DND-41 (cell line): ENCODE measurements around the gene OTUD5.
"Not testable (repeated sequence)": the region's sequence is repeated elsewhere in the genome, so short reads cannot be mapped to it uniquely, and the experiment has no call there.

Experiments used
- ATAC-seq: fragments of 200-7000 bp; cut with Tn5 transposase; 3 replicates; pipeline ENCODE4 v1.9.1; 2021; ENCODE audit warnings: low read depth; ENCODE audit not compliant: insufficient read depth
- DNase-seq: peaks from one replicate; pipeline ENCODE4 v3.0.0-alpha.2; 2020
- H2AFZ ChIP-seq: 2 replicates; pipeline ENCODE4 v1.6.0; 2012; ENCODE audit warnings: low read depth, low read length
- H3K27ac ChIP-seq: 2 replicates; pipeline ENCODE4 v1.5.1; 2012; ENCODE audit warnings: low read length, inconsistent platforms
- H3K27me3 ChIP-seq: fragments of 200-600 bp; sonication (generic); 2 replicates; pipeline ENCODE4 v1.6.0; 2012; ENCODE audit warnings: low read length, mild to moderate bottlenecking, inconsistent platforms; ENCODE audit not compliant: insufficient read depth, poor library complexity
- H3K36me3 ChIP-seq: 2 replicates; pipeline ENCODE4 v1.5.1; 2012; ENCODE audit warnings: low read length, inconsistent platforms; ENCODE audit not compliant: insufficient read depth
- H3K4me1 ChIP-seq: 2 replicates; pipeline ENCODE4 v1.5.1; 2012; ENCODE audit warnings: mild to moderate bottlenecking, low read length; ENCODE audit not compliant: insufficient read depth
- H3K4me2 ChIP-seq: 2 replicates; pipeline ENCODE4 v1.6.0; 2012; ENCODE audit warnings: mild to moderate bottlenecking, moderate library complexity, low read length, inconsistent platforms; ENCODE audit not compliant: insufficient read depth
- H3K4me3 ChIP-seq, 2 experiments: fragments of 200-600 bp in 1 of 2; shearing (Covaris generic) in 1 of 2; 2 replicates each; pipeline ENCODE4 v1.5.1; 2012 to 2016; ENCODE audit warnings: inconsistent platforms in 2 of 2, low read length in 2 of 2, mild to moderate bottlenecking in 2 of 2, low read depth in 1 of 2, moderate library complexity in 1 of 2
- H3K79me2 ChIP-seq: 2 replicates; pipeline ENCODE4 v1.6.0; 2012; ENCODE audit warnings: low read length, inconsistent platforms; ENCODE audit not compliant: insufficient read depth
- H3K9ac ChIP-seq: 2 replicates; pipeline ENCODE4 v1.6.0; 2012; ENCODE audit warnings: low read depth, mild to moderate bottlenecking, inconsistent platforms, low read length, moderate library complexity
- H3K9me3 ChIP-seq: 2 replicates; pipeline ENCODE4 v1.5.1; 2012; ENCODE audit warnings: low read length, moderate library complexity, mild to moderate bottlenecking, inconsistent platforms; ENCODE audit not compliant: insufficient read depth, severe bottlenecking
- H4K20me1 ChIP-seq: 2 replicates; pipeline ENCODE4 v1.6.0; 2012; ENCODE audit warnings: low read length; ENCODE audit not compliant: insufficient read depth
- EZH2 ChIP-seq: IDR thresholded peaks from 3 replicates; pipeline ENCODE4 v1.6.1; 2012; ENCODE audit warnings: borderline replicate concordance, low read depth, mild to moderate bottlenecking, moderate library complexity, low read length, inconsistent platforms; ENCODE audit not compliant: severe bottlenecking
- TF ChIP-seq, protein P1 (sequence below): IDR thresholded peaks from 2 replicates; pipeline ENCODE4 v1.5.1; 2012; ENCODE audit warnings: borderline replicate concordance, low read length, moderate library complexity, mild to moderate bottlenecking; ENCODE audit not compliant: poor library complexity, severe bottlenecking; ENCODE audit errors: extremely low read depth

OTUD5 gene

DNA sequence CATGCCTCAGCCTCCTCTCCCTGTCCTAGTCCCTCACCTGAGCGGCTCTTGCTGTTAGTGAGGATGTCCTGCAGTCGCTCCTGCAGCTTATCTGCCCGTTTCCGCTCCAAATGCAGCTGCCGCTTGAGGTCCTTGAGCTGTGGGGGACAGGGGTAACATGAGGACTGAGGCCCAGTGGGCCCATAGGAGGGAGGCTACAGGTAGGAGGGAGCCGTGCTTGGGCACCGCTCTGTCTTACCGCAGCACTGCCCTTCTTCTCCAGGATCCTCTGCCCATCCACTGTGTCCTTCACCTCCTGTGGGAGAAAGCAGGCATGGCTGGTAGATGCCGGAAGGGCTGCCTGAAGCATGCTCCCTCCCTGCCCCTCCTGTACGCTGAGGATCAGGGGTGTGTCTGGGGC, 23.8 kb upstream of the OTUD5 start:
- Histone ChIP-seq H3K9ac (no peak overlapping the region), H3K79me2 (no peaks in the 10 kb centered on the region), H3K4me3 (no peak overlapping the region), H3K27me3 (no peaks in the 10 kb centered on the region), H3K4me1 (no peaks in the 10 kb centered on the region), H4K20me1 (no peaks in the 10 kb centered on the region), H3K9me3 (no peaks in the 10 kb centered on the region), H2AFZ (no peak overlapping the region), H3K36me3 (peaks cover 52% of the 10 kb centered on the region), H3K4me2 (no peak overlapping the region), H3K27ac (no peak overlapping the region)
- TF ChIP-seq EZH2: no peak
- TF ChIP-seq, protein P1, sequence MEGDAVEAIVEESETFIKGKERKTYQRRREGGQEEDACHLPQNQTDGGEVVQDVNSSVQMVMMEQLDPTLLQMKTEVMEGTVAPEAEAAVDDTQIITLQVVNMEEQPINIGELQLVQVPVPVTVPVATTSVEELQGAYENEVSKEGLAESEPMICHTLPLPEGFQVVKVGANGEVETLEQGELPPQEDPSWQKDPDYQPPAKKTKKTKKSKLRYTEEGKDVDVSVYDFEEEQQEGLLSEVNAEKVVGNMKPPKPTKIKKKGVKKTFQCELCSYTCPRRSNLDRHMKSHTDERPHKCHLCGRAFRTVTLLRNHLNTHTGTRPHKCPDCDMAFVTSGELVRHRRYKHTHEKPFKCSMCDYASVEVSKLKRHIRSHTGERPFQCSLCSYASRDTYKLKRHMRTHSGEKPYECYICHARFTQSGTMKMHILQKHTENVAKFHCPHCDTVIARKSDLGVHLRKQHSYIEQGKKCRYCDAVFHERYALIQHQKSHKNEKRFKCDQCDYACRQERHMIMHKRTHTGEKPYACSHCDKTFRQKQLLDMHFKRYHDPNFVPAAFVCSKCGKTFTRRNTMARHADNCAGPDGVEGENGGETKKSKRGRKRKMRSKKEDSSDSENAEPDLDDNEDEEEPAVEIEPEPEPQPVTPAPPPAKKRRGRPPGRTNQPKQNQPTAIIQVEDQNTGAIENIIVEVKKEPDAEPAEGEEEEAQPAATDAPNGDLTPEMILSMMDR: no peak
- ATAC-seq (no peak), DNase-seq (no peak)

GRCh38 chrX:48980341-48980740, 22.9 kb upstream of the OTUD5 start:
- H4K20me1 ChIP-seq, H3K4me2 ChIP-seq, DNase-seq, H3K27me3 ChIP-seq, H3K79me2 ChIP-seq, H3K9ac ChIP-seq, H3K27ac ChIP-seq, ATAC-seq, H3K4me3 ChIP-seq, H3K9me3 ChIP-seq, H2AFZ ChIP-seq, H3K4me1 ChIP-seq: not testable (repeated sequence)
- peaks cover 57% of the 10 kb centered on the region for H3K36me3 ChIP-seq

DNA sequence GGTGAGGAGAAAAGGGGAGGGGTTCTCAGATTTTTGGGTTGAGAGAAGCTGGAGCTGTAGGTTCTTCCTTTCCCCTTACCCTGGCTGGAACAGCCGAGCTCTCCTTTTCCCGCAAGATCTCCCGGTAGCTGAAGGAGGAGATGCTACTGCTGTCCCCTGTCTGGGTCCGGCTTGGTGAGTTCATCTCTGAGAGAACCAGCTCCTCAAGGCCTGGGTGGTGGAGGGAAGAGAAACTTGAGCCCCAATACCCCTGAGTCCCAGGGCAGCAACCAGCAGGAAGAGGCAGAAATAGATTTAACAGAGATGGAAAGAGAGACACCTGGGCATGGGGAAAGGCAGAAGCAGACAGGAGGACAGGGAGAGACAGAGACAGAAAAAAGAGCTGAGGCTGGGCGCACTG, 20.8 kb upstream of the OTUD5 start:
- Histone ChIP-seq H3K27me3 (no peaks in the 10 kb centered on the region), H3K4me2 (no peak overlapping the region), H3K27ac (no peak overlapping the region), H3K9me3 (no peaks in the 10 kb centered on the region), H3K4me1 (no peaks in the 10 kb centered on the region), H4K20me1 (no peaks in the 10 kb centered on the region), H3K9ac (no peak overlapping the region), H3K79me2 (no peaks in the 10 kb centered on the region), H3K36me3 (peaks cover 56% of the 10 kb centered on the region), H2AFZ (no peak overlapping the region), H3K4me3 (no peak overlapping the region)
- no peak for ATAC-seq
- DNase-seq: no peak
- TF ChIP-seq, protein P1: no peak
- TF ChIP-seq EZH2: no peak

DNA sequence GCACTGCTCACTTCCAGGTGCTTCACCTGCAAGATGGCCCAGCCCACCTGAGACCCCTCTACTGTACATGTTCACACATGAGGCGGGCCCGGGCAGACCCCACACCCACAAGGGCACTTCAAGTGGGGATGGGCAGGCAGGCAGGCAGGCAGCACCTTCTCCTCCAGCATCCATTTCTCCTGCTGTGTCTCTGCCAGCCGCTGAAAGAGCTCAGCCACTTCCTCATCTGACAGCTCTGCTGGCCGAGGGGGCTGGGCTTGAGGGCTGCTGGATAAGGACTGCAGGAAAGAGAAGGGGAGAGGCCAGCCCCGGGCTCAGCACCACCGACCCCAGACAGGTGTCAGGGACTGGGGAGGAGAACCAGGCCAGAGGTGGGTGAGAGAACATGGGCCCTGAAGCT, 18.7 kb upstream of the OTUD5 start:
- Histone ChIP-seq H2AFZ (no peak overlapping the region), H3K9ac (no peak overlapping the region), H3K4me1 (no peaks in the 10 kb centered on the region), H3K4me2 (no peak overlapping the region), H4K20me1 (no peaks in the 10 kb centered on the region), H3K4me3 (no peak overlapping the region), H3K36me3 (peaks cover 36% of the 10 kb centered on the region), H3K79me2 (no peaks in the 10 kb centered on the region), H3K27ac (no peak overlapping the region), H3K27me3 (no peaks in the 10 kb centered on the region), H3K9me3 (no peaks in the 10 kb centered on the region)
- DNase-seq (no peak), ATAC-seq (no peak)
- no peak for TF ChIP-seq EZH2
- TF ChIP-seq, protein P1: no peak
